ENCODE measurements around the gene PRKCH. TPM values are rescaled to one million over a fixed set of nuclear protein-coding genes. Genes with fewer than 3 reads are reported as not detected.
A peak's percentile ranks its signal among the peaks of the same experiment; 100 is the strongest.

Gene PRKCH
- total RNA-seq, 1 experiment from 2014 or later: 12.4 TPM

DNA sequence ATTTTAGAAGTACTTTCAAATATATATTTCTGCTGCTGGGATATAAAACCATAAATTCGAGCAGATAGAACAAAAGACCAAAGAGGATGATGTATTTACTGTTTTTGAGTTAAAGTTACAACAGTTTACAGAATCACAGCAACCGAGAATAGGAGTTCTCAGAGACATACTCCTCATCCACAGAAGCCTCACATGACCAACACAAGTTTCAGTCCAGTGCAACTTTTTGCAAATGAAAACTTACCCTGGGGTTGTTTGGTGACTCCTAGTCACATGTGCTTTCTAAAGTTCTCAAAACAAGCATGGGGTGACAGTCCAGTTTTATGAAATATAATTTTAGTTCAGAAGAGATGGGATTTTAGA, 117.1 kb downstream of the PRKCH start:
- H3K27me3 Mint-ChIP-seq (ENCODE audit: insufficient read depth, unreplicated experiment): no peaks in the 10 kb centered on the region
- peaks cover 17% of the 10 kb centered on the region for H3K4me1 Mint-ChIP-seq (ENCODE audit: insufficient read depth, unreplicated experiment)
- H3K9me3 Mint-ChIP-seq (ENCODE audit: unreplicated experiment): no peaks in the 10 kb centered on the region
- TF ChIP-seq, protein P1, sequence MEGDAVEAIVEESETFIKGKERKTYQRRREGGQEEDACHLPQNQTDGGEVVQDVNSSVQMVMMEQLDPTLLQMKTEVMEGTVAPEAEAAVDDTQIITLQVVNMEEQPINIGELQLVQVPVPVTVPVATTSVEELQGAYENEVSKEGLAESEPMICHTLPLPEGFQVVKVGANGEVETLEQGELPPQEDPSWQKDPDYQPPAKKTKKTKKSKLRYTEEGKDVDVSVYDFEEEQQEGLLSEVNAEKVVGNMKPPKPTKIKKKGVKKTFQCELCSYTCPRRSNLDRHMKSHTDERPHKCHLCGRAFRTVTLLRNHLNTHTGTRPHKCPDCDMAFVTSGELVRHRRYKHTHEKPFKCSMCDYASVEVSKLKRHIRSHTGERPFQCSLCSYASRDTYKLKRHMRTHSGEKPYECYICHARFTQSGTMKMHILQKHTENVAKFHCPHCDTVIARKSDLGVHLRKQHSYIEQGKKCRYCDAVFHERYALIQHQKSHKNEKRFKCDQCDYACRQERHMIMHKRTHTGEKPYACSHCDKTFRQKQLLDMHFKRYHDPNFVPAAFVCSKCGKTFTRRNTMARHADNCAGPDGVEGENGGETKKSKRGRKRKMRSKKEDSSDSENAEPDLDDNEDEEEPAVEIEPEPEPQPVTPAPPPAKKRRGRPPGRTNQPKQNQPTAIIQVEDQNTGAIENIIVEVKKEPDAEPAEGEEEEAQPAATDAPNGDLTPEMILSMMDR (IDR thresholded peaks at IDR 0.05; ENCODE audit: unreplicated experiment): no peak
- POLR2A ChIA-PET: interaction anchor here (0.7 to 3.3 kb wide), 6 partner anchors 10 to 153 kb away, joined by 3 to 21 read pairs (median 6); partner anchors contain the start of gene PRKCH
- peak overlapping the region; percentile 68 for H3K4me3 Mint-ChIP-seq (ENCODE audit: unreplicated experiment)
- no TSS peak for BruUV-seq (replicated peaks)
- no peak for DNase-seq (ENCODE audit: unreplicated experiment)
- intact Hi-C loops (cut with micrococcal nuclease): no loop called here
- CTCF ChIA-PET: interaction anchor here (0.6 kb wide), 1 partner anchor 1532 kb away, joined by 3 read pairs; no protein-coding TSS in a partner anchor
- H3K27ac Mint-ChIP-seq (ENCODE audit: low read depth, unreplicated experiment): peak overlapping the region; percentile 86
- no peaks in the 10 kb centered on the region for H3K36me3 Mint-ChIP-seq (ENCODE audit: insufficient read depth, unreplicated experiment)

DNA sequence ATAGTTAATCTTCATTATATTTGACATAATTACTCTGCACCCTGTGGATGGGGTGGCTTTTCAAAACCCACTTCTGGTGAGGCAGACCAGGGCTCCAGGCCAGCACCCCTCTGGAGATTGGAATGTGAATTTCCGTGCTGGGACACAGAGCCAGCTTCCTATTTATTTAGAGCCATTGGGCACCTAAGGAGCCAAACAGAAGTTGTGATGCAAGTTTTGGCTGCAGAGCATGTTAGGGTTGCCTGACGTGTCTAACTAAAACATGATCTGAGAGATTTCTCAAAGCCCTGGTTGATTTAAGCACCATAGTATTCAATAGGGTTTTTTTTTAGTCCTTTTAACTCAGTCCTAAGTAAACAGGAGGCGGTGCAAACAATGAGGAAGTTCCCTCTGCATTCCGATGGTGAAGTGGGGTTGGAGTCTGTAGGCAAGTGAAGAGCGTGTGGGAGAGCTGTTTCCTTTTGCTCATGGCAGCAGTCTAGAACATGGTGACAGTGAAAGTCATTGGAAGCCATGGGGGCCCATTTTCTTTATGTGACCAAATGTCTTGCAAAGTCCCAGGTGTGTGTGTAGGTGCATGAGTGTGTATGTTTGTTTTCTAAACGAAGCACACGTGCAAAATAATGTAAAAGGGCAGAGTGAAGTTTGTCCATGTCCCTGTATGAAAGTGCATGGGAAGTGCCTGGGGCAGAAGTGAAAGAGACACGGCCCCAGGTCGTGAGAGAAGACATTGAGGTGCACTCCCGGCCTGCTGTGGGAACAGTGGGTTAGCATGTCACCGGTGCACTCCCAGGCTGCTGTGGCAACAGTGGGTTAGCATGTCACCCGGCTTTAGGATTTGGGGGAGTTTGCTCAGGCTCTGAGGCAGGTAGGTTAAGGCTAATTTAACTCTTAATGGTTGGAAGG, 117.7 kb downstream of the PRKCH start:
- Mint-ChIP-seq H3K36me3 (ENCODE audit: insufficient read depth, unreplicated experiment) (no peaks in the 10 kb centered on the region), H3K4me3 (ENCODE audit: unreplicated experiment) (peak overlapping the region; percentile 68), H3K4me1 (ENCODE audit: insufficient read depth, unreplicated experiment) (peaks cover 17% of the 10 kb centered on the region), H3K27ac (ENCODE audit: low read depth, unreplicated experiment) (peak overlapping the region; percentile 86), H3K27me3 (ENCODE audit: insufficient read depth, unreplicated experiment) (no peaks in the 10 kb centered on the region), H3K9me3 (ENCODE audit: unreplicated experiment) (no peaks in the 10 kb centered on the region)
- peak; percentile 92 for DNase-seq (ENCODE audit: unreplicated experiment)
- TF ChIP-seq, protein P1 (IDR thresholded peaks at IDR 0.05; ENCODE audit: unreplicated experiment): no peak
- ChIA-PET CTCF (interaction anchor here (2.1 kb wide), 1 partner anchor 398 kb away, joined by 8 read pairs; no protein-coding TSS in a partner anchor), POLR2A (interaction anchor here (0.7 to 3.3 kb wide), 6 partner anchors 10 to 154 kb away, joined by 3 to 21 read pairs (median 6); partner anchors contain the start of gene PRKCH)
- intact Hi-C loops (cut with micrococcal nuclease): no loop called here
- no TSS peak for BruUV-seq (replicated peaks)

DNA sequence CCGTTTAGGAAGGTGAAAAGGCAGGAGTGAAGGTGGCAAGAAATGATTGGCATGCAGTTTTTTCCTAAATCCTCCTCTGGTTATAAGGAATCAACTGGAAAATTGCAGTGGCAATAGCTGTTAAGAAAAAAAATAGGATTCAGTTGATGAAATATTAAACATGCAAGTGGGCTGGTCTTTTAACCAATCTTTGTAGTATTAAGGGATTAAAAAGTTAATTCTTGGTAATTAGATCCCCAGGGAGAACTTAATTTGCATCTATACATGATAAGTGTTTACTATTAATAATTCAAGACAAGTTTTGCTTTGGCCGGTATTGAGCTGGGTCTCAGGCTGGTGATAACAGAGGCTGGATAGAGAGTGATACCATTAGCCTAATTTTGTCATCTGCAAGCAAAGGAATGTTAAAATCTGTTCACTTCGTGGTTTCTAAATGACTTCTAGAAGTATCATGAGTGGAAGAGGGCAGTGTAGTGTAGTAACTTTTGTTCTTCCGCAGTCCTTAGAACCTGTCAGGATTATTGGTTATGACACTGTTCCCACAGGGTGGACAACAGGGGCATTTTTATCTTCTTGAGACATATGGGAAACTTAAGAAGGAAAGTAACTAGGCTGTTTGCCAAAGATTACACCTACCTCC, 118.5 kb downstream of the PRKCH start:
- CTCF ChIA-PET: interaction anchor here (2.1 kb wide), 1 partner anchor 398 kb away, joined by 8 read pairs; no protein-coding TSS in a partner anchor
- Mint-ChIP-seq H3K4me3 (ENCODE audit: unreplicated experiment) (peak overlapping the region; percentile 68), H3K36me3 (ENCODE audit: insufficient read depth, unreplicated experiment) (no peaks in the 10 kb centered on the region), H3K27ac (ENCODE audit: low read depth, unreplicated experiment) (peak overlapping the region; percentile 86), H3K4me1 (ENCODE audit: insufficient read depth, unreplicated experiment) (peaks cover 17% of the 10 kb centered on the region), H3K27me3 (ENCODE audit: insufficient read depth, unreplicated experiment) (no peaks in the 10 kb centered on the region), H3K9me3 (ENCODE audit: unreplicated experiment) (no peaks in the 10 kb centered on the region)
- no TSS peak for BruUV-seq (replicated peaks)
- POLR2A ChIA-PET: interaction anchor here (1.2 to 3.3 kb wide), 3 partner anchors 14 to 118 kb away, joined by 3 to 21 read pairs (median 11); partner anchors contain the start of gene PRKCH
- intact Hi-C loops (cut with micrococcal nuclease): no loop called here
- DNase-seq (ENCODE audit: unreplicated experiment): no peak
- TF ChIP-seq, protein P1 (IDR thresholded peaks at IDR 0.05; ENCODE audit: unreplicated experiment): no peak

DNA sequence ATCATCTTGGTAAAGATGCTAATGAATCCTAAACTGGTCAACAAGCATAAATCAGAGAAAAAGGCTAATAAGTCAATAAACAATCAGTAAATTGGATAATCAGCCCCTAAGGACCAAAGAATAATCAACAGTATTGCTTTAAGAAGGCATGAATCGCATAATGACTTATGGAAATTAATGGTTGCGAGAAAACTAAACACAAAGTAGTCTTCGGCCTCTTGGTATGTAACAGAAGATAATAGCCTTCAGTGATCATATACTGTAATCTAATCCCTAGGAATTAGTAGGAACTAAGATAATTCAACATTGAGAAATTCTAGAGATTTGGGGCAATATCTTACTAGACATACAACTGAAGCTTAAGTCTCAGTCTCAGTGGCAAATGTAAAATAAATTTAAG, 122.1 kb downstream of the PRKCH start:
- intact Hi-C loops (cut with micrococcal nuclease): no loop called here
- POLR2A ChIA-PET: no interaction called here
- Mint-ChIP-seq H3K9me3 (ENCODE audit: unreplicated experiment) (no peaks in the 10 kb centered on the region), H3K4me1 (ENCODE audit: insufficient read depth, unreplicated experiment) (peaks cover 17% of the 10 kb centered on the region), H3K27me3 (ENCODE audit: insufficient read depth, unreplicated experiment) (no peaks in the 10 kb centered on the region), H3K36me3 (ENCODE audit: insufficient read depth, unreplicated experiment) (no peaks in the 10 kb centered on the region), H3K27ac (ENCODE audit: low read depth, unreplicated experiment) (no peak overlapping the region), H3K4me3 (ENCODE audit: unreplicated experiment) (no peak overlapping the region)
- TF ChIP-seq, protein P1 (IDR thresholded peaks at IDR 0.05; ENCODE audit: unreplicated experiment): no peak
- DNase-seq (ENCODE audit: unreplicated experiment): no peak
- no TSS peak for BruUV-seq (replicated peaks)
- CTCF ChIA-PET: interaction anchor here (2.0 kb wide), 1 partner anchor 12 kb away, joined by 9 read pairs; no protein-coding TSS in a partner anchor

All from MCF 10A (cell line).